NCI-H524 treated with DMSO at 0.1 percent for 48 hours (cell line): Measurements from ENCODE around the gene CHPT1.
"Not testable (repeated sequence)": the region's sequence is repeated elsewhere in the genome, so short reads cannot be mapped to it uniquely, and the experiment has no call there.

Experiments used
- DNase-seq: peaks from one replicate; lab custom pipeline; 2025; lab: John Stamatoyannopoulos, UW

The CHPT1 gene

GRCh38 chr12:101722392-101722791 is 25.0 kb downstream of the CHPT1 start:
- DNase-seq: no peak

GRCh38 chr12:101727098-101727497 is 29.7 kb downstream of the CHPT1 start:
- no peak for DNase-seq

- DNase-seq: no peak
Observed at GRCh38 chr12:101729842-101730241, 32.4 kb downstream of the CHPT1 start.

- DNase-seq: no peak
Observed at GRCh38 chr12:101732318-101732717, 34.9 kb downstream of the CHPT1 start.

GRCh38 chr12:101733166-101733565 is 35.7 kb downstream of the CHPT1 start:
- no peak for DNase-seq

- DNase-seq: not testable (repeated sequence)
Observed at GRCh38 chr12:101734482-101734881, 37.0 kb downstream of the CHPT1 start.

- DNase-seq: no peak
Observed at GRCh38 chr12:101737476-101737875, 40.0 kb downstream of the CHPT1 start.

GRCh38 chr12:101738920-101739665 is 41.7 kb downstream of the CHPT1 start, which contains the start of gene SYCP3:
Gene SYCP3 (minus strand): TSS chr12:101739462. CDS start chr12:101737935, 1,527 bp downstream.
- no peak for DNase-seq

- no peak for DNase-seq
Observed at GRCh38 chr12:101740566-101740965, 43.1 kb downstream of the CHPT1 start.

GRCh38 chr12:101740980-101741379 is 43.5 kb downstream of the CHPT1 start:
- no peak for DNase-seq

- DNase-seq: no peak
Observed at GRCh38 chr12:101743242-101743641, 45.8 kb downstream of the CHPT1 start.

GRCh38 chr12:101743724-101744472 is 46.5 kb downstream of the CHPT1 start:
- no peak for DNase-seq

- DNase-seq: no peak
Observed at GRCh38 chr12:101745481-101745880, 48.0 kb downstream of the CHPT1 start.

GRCh38 chr12:101746196-101746595 is 48.8 kb downstream of the CHPT1 start:
- DNase-seq: no peak

GRCh38 chr12:101746661-101747060 is 49.2 kb downstream of the CHPT1 start:
- no peak for DNase-seq

- no peak for DNase-seq
Observed at GRCh38 chr12:101747697-101748096, 50.3 kb downstream of the CHPT1 start.

- no peak for DNase-seq
Observed at GRCh38 chr12:101748907-101749306, 51.5 kb downstream of the CHPT1 start.

- peak; percentile 27 for DNase-seq
Observed at GRCh38 chr12:101749657-101750056, 52.2 kb downstream of the CHPT1 start.

- DNase-seq: no peak
Observed at GRCh38 chr12:101750152-101750551, 52.7 kb downstream of the CHPT1 start.

GRCh38 chr12:101759396-101760047 is 62.1 kb downstream of the CHPT1 start:
- no peak for DNase-seq

GRCh38 chr12:101761350-101761749 is 63.9 kb downstream of the CHPT1 start:
- DNase-seq: no peak

GRCh38 chr12:101761781-101762180 is 64.3 kb downstream of the CHPT1 start:
- no peak for DNase-seq
